HepG2 (cell line): ENCODE results near the gene GABRG3. TPM values are rescaled to one million over a fixed set of nuclear protein-coding genes. Genes with fewer than 3 reads are reported as not detected.

Experiments
- ATAC-seq: fragments of 200-7000 bp; cut with Tn5 transposase; 3 replicates; pipeline ENCODE4 v1.9.1; 2020; ENCODE audit warnings: mild to moderate bottlenecking, moderate library complexity
- BruUV-seq: library from RNA; stranded (reverse); fragments of 400-500 nt; replicated peaks from 2 replicates; lab custom pipeline; 2021; lab: Mats Ljungman, UMichigan
- CTCF ChIA-PET: fragments of 300-600 bp; formaldehyde crosslinking; extraction: SDS; loops from one replicate; lab custom pipeline; 2021; ENCODE audit warnings: low total read pairs, inconsistent platforms, low intra/inter-chr PET ratio; lab: Yijun Ruan, JAX
- POLR2A ChIA-PET: fragments of 350-600 bp; sonication (Branson Sonifier 250); formaldehyde crosslinking; loops from one replicate; lab custom pipeline; 2020; ENCODE audit warnings: antibody characterized with exemption, inconsistent platforms; lab: Yijun Ruan, JAX
- DNase-seq: peaks from one replicate; pipeline ENCODE4 v3.0.0-alpha.2; 2015; ENCODE audit warnings: low spot score
- FAIRE-seq: peaks from 3 replicates; lab custom pipeline; 2011; peaks lifted over from hg19 to GRCh38; lab: Jason Lieb, UNC
- H2AFZ ChIP-seq: one replicate; pipeline ENCODE4 v1.6.1; 2011; ENCODE audit warnings: low read length, inconsistent platforms
- H3K27ac ChIP-seq: fragments of 300-600 bp; 3 replicates; pipeline ENCODE4 v1.8.0; 2011; ENCODE audit warnings: mixed run types, mild to moderate bottlenecking, mixed read lengths, low read length, inconsistent platforms; ENCODE audit not compliant: insufficient read depth; ENCODE audit errors: extremely low read length
- H3K27me3 ChIP-seq, 2 experiments: fragments of 200-600 bp in 1 of 2; 2 replicates in 1 of 2; 3 replicates in 1 of 2; pipeline versions ENCODE4 v1.6.0 to v1.8.0; 2011; ENCODE audit warnings: low read length in 2 of 2, mild to moderate bottlenecking in 2 of 2, moderate library complexity in 2 of 2, inconsistent platforms in 1 of 2; ENCODE audit not compliant: insufficient read depth in 2 of 2, control insufficient read depth in 1 of 2
- H3K36me3 ChIP-seq, 2 experiments: fragments of 200-600 bp in 1 of 2; replicated peaks in 1 of 2; 2 replicates in 1 of 2; 3 replicates in 1 of 2; pipeline versions ENCODE4 v1.5.1 to v1.8.0; 2011; ENCODE audit warnings: low read length in 2 of 2, inconsistent platforms in 1 of 2; ENCODE audit not compliant: insufficient read depth in 2 of 2, control insufficient read depth in 1 of 2
- H3K4me1 ChIP-seq: 2 replicates; pipeline ENCODE4 v1.5.1; 2012; ENCODE audit warnings: low read length, inconsistent platforms; ENCODE audit not compliant: insufficient read depth
- H3K4me2 ChIP-seq: 2 replicates; pipeline ENCODE4 v1.6.0; 2011; ENCODE audit warnings: low read depth, low read length, inconsistent platforms
- H3K4me3 ChIP-seq, 3 experiments: fragments of 200-600 bp in 1 of 3; sonication (generic), shearing (Covaris generic) in 1 of 3; replicated peaks in 1 of 3; 2 replicates each; pipeline ENCODE4 v1.5.1; 2011 to 2016; ENCODE audit warnings: low read length in 3 of 3, inconsistent platforms in 2 of 3, low read depth in 2 of 3, mild to moderate bottlenecking in 2 of 3, control low read depth in 1 of 3, mixed read lengths in 1 of 3; ENCODE audit not compliant: insufficient read depth in 1 of 3
- H3K79me2 ChIP-seq: one replicate; pipeline ENCODE4 v1.6.1; 2011; ENCODE audit warnings: low read length, inconsistent platforms; ENCODE audit not compliant: insufficient read depth
- H3K9ac ChIP-seq: 2 replicates; pipeline ENCODE4 v1.6.0; 2011; ENCODE audit warnings: mild to moderate bottlenecking, low read depth, low read length, inconsistent platforms; ENCODE audit not compliant: insufficient read depth
- H3K9me3 ChIP-seq: 2 replicates; pipeline ENCODE4 v1.5.1; 2012; ENCODE audit warnings: mild to moderate bottlenecking, low read length
- H4K20me1 ChIP-seq: 2 replicates; pipeline ENCODE4 v1.6.0; 2011; ENCODE audit warnings: inconsistent platforms, mild to moderate bottlenecking, low read length, moderate library complexity; ENCODE audit not compliant: insufficient read depth
- AGO2 ChIP-seq: fragments of 200-400 bp; formaldehyde crosslinking; optimal IDR thresholded peaks from 2 replicates; pipeline ENCODE3; 2017; ENCODE audit warnings: mild to moderate bottlenecking, low read depth, low read length, moderate library complexity
- ATF5 ChIP-seq: sonication (generic); formaldehyde crosslinking; IDR thresholded peaks from 2 replicates; pipeline ENCODE4 v1.4.0; 2020; ENCODE audit warnings: mild to moderate bottlenecking, low read depth, missing genetic modification reagents
- GTF2F1 ChIP-seq: fragments of 150-350 bp; IDR thresholded peaks from 2 replicates; pipeline ENCODE4 v1.6.1; 2014; ENCODE audit warnings: low read length
- IRF2 ChIP-seq: IDR thresholded peaks from 2 replicates; pipeline ENCODE4 v1.6.1; 2018; ENCODE audit warnings: missing genetic modification reagents, missing compliant biosample characterization
- MAX ChIP-seq: IDR thresholded peaks from 2 replicates; pipeline ENCODE4 v1.6.1; 2012; ENCODE audit warnings: inconsistent platforms
- MEF2D ChIP-seq: sonication (generic); formaldehyde crosslinking; IDR thresholded peaks from 2 replicates; pipeline ENCODE4 v1.5.1; 2020; ENCODE audit warnings: mild to moderate bottlenecking, missing genetic modification reagents
- NFKB2 ChIP-seq: sonication (generic); formaldehyde crosslinking; IDR thresholded peaks from 2 replicates; pipeline ENCODE4 v1.4.0; 2020; ENCODE audit warnings: missing genetic modification reagents, borderline replicate concordance
- SRSF1 ChIP-seq: fragments of 200-400 bp; formaldehyde crosslinking; optimal IDR thresholded peaks from 2 replicates; pipeline ENCODE3; 2017; ENCODE audit warnings: mild to moderate bottlenecking, low read depth, low read length, moderate library complexity
- THAP8 ChIP-seq: sonication (generic); formaldehyde crosslinking; IDR thresholded peaks from 2 replicates; pipeline ENCODE4 v1.5.1; 2020; ENCODE audit warnings: missing genetic modification reagents, mild to moderate bottlenecking, borderline replicate concordance
- YY1 ChIP-seq: IDR thresholded peaks from 2 replicates; pipeline ENCODE4 v1.6.1; 2011; ENCODE audit warnings: low read length, low read depth, moderate library complexity, mild to moderate bottlenecking; ENCODE audit not compliant: insufficient read depth, insufficient replicate concordance
- ZBTB3 ChIP-seq: sonication (generic); formaldehyde crosslinking; IDR thresholded peaks from 2 replicates; pipeline ENCODE4 v1.4.0; 2020; ENCODE audit warnings: low read depth, mild to moderate bottlenecking, moderate library complexity, missing genetic modification reagents, borderline replicate concordance
- ZFP41 ChIP-seq: sonication (generic); formaldehyde crosslinking; IDR thresholded peaks from 2 replicates; pipeline ENCODE4 v1.4.0; 2020; ENCODE audit warnings: mild to moderate bottlenecking, missing genetic modification reagents, borderline replicate concordance
- ZKSCAN5 ChIP-seq: sonication (generic); formaldehyde crosslinking; IDR thresholded peaks from 2 replicates; pipeline ENCODE4 v1.5.1; 2020; ENCODE audit warnings: mild to moderate bottlenecking, missing genetic modification reagents
- ZNF12 ChIP-seq: sonication (generic); formaldehyde crosslinking; IDR thresholded peaks from 2 replicates; pipeline ENCODE4 v1.5.0; 2020; ENCODE audit warnings: missing genetic modification reagents
- ZNF564 ChIP-seq: sonication (generic); formaldehyde crosslinking; IDR thresholded peaks from 2 replicates; pipeline ENCODE4 v1.8.1; 2023; ENCODE audit warnings: mild to moderate bottlenecking, missing genetic modification reagents
- ZNF660 ChIP-seq: sonication (generic); formaldehyde crosslinking; IDR thresholded peaks from 2 replicates; pipeline ENCODE4 v1.5.1; 2020; ENCODE audit warnings: mild to moderate bottlenecking, low read depth, missing genetic modification reagents, borderline replicate concordance
- ZSCAN30 ChIP-seq: sonication (generic); formaldehyde crosslinking; IDR thresholded peaks from 2 replicates; pipeline ENCODE4 v1.5.0; 2020; ENCODE audit warnings: mild to moderate bottlenecking, missing genetic modification reagents
- ZSCAN9 ChIP-seq: IDR thresholded peaks from 2 replicates; pipeline ENCODE4 v1.6.1; 2016; ENCODE audit warnings: borderline replicate concordance
- WGBS: methylation state at CpG from one replicate; pipeline ENCODE4 v1.1.6; 2017; ENCODE audit warnings: low lambda C conversion rate; 5-methylcytosine and 5-hydroxymethylcytosine counted together
- in situ Hi-C: cut with HindIII; loops from 2 replicates; pipeline ENCODE4 v1.10.0; 2017; ENCODE audit warnings: low pct_unique_long_range_greater_than_20kb; ENCODE audit not compliant: extremely low pct_ligation_motif_present
- intact Hi-C: fragments of 100-400 bp; cut with micrococcal nuclease; formaldehyde crosslinking; loops from one replicate; pipeline ENCODE4 v1.10.0; 2022; ENCODE audit not compliant: unreplicated experiment
- polyA plus RNA-seq, 8 experiments: library from polyadenylated mRNA; depleted of rRNA in 3 of 8; stranded (reverse) in 7 of 8; unstranded in 1 of 8; fragments of >200 nt; fragmentation: Illumina TruSeq in 4 of 8; extraction: Trizol in 4 of 8; gene quantifications; 2 replicates each; pipeline versions ENCODE4 v1.2.1 to v1.2.3, GENCODE V29; 2011 to 2016; ENCODE audit warnings: low read depth in 4 of 8, missing spikeins in 1 of 8, mixed read lengths in 1 of 8; ENCODE audit not compliant: insufficient read depth in 1 of 8
- total RNA-seq, 5 experiments: library from RNA; depleted of rRNA; stranded (reverse); fragments of >200 nt; fragmentation: Illumina TruSeq; extraction: Trizol; gene quantifications; 2 replicates each; pipeline ENCODE4 v1.2.3, GENCODE V29; 2016; ENCODE audit warnings: low read depth in 1 of 5

The GABRG3 gene
- total and polyA plus RNA-seq, 2 of the 13 experiments (the other 11 are each of a cell fraction or from before 2014, with no cell fraction given) = not detected

- H3K4me1 ChIP-seq = no peaks in the 10 kb centered on the region
- H3K27me3 ChIP-seq = no peaks in the 10 kb centered on the region
- FAIRE-seq (no peak), ATAC-seq (no peak)
- H3K4me2 ChIP-seq = no peak overlapping the region
- H2AFZ ChIP-seq = no peak overlapping the region
- H3K27ac ChIP-seq = no peak overlapping the region
- 6% methylated on average over 6 of the region's 6 CpGs for WGBS
- H3K79me2 ChIP-seq = no peaks in the 10 kb centered on the region
- POLR2A ChIA-PET = no interaction called here
- no TSS peak for BruUV-seq
- no peaks in the 10 kb centered on the region for H4K20me1 ChIP-seq
- peaks cover 10% of the 10 kb centered on the region; the same call in 1 of the 2 replicates for H3K9me3 ChIP-seq
- intact Hi-C loops = no loop called here
- H3K4me3 ChIP-seq = no peak overlapping the region
- TF ChIP-seq ZKSCAN5 (CRISPR knock-in tag) (no peak), MEF2D (CRISPR knock-in tag) (no peak), MAX (no peak), ZNF12 (CRISPR knock-in tag) (no peak), IRF2 (CRISPR knock-in tag) (no peak), YY1 (no peak), ATF5 (CRISPR knock-in tag) (no peak), GTF2F1 (no peak), ZFP41 (CRISPR knock-in tag) (no peak), NFKB2 (CRISPR knock-in tag) (no peak), AGO2 (no peak), THAP8 (CRISPR knock-in tag) (no peak), ZBTB3 (CRISPR knock-in tag) (no peak), ZNF564 (no peak), ZNF660 (no peak), ZSCAN30 (CRISPR knock-in tag) (no peak), SRSF1 (no peak), ZSCAN9 (no peak)
- TF ChIP-seq, all 625 proteins: peak for 0
- H3K9ac ChIP-seq = no peak overlapping the region
- in situ Hi-C loops = no loop called here
- CTCF ChIA-PET = no interaction called here
- no peak for DNase-seq
- H3K36me3 ChIP-seq = no peaks in the 10 kb centered on the region
Observed at GRCh38 chr15:27550635-27551034, 579.7 kb downstream of the GABRG3 start.
